ENCODE results near the gene ZNF827. TPM values are rescaled to one million over a fixed set of nuclear protein-coding genes. Genes with fewer than 3 reads are reported as not detected.

The ZNF827 gene
- total RNA-seq, 4 donors from 2014 or later, result 9.3 to 39.4 (median 20.3) TPM

DNA sequence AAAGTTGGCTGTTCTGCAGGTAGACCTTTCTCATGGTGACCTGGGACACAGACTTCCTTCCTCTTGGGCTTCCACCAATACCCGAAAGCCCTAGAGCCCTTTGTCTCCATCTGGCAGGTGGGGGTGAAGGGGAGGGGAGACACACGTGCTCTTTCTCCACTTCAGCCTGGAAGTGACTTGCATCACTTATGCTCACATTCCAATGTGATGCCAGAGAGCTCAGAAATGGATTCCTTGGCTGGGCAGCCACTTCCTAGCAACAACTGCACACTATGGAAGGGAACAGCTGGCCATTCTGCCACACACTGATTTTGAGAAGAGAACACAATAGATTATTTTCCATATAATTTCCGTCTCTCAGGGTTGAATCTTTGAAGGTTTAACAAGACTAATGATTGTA lies 222.4 kb downstream of the ZNF827 start:
- no peaks in the 10 kb centered on the region for H3K4me1 ChIP-seq
- TF ChIP-seq POLR2A (IDR thresholded peaks at IDR 0.05) (no peak), POLR2AphosphoS5 (IDR thresholded peaks at IDR 0.05) (no peak), EP300 (IDR thresholded peaks at IDR 0.05) (no peak)
- TF ChIP-seq, protein P1, sequence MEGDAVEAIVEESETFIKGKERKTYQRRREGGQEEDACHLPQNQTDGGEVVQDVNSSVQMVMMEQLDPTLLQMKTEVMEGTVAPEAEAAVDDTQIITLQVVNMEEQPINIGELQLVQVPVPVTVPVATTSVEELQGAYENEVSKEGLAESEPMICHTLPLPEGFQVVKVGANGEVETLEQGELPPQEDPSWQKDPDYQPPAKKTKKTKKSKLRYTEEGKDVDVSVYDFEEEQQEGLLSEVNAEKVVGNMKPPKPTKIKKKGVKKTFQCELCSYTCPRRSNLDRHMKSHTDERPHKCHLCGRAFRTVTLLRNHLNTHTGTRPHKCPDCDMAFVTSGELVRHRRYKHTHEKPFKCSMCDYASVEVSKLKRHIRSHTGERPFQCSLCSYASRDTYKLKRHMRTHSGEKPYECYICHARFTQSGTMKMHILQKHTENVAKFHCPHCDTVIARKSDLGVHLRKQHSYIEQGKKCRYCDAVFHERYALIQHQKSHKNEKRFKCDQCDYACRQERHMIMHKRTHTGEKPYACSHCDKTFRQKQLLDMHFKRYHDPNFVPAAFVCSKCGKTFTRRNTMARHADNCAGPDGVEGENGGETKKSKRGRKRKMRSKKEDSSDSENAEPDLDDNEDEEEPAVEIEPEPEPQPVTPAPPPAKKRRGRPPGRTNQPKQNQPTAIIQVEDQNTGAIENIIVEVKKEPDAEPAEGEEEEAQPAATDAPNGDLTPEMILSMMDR (IDR thresholded peaks at IDR 0.05), result no peak
- no peak for ATAC-seq
- H3K4me3 ChIP-seq, result no peak overlapping the region
- WGBS, 2 donors (ENCODE audit: low coverage in 1 of 2), result 95% methylated on average over 2 of the region's 3 CpGs; no CpG with 5 or more reads in 1 of the 2 donors
- peaks cover 0 to 9% (median 0%) of the 10 kb centered on the region in 3 donors for H3K9me3 ChIP-seq
- H3K27me3 ChIP-seq, result no peaks in the 10 kb centered on the region
- no peaks in the 10 kb centered on the region for H3K36me3 ChIP-seq
- H3K27ac ChIP-seq, result no peak overlapping the region

DNA sequence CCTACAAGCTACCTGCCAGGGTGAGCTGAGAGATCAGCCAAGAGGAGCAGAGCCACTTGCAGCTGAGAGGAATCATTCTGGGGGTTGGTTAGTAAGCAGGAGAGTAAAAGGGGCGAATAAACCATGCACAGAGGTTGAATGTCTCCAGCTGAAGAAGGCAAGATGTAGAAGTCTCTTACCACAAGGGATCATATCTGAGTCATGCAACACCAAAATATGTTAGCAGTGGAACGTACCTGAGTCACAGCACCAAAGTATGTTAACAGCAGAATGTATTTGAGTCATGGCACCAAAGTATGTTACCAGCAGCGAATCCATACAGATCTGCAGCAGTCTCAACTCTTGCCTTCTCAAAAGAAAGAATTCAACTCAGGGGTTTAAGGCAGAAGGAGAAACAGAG lies 228.8 kb downstream of the ZNF827 start:
- 69% methylated on average over 3 of the region's 3 CpGs; no CpG with 5 or more reads in 1 of the 2 donors for WGBS, 2 donors (ENCODE audit: low coverage in 1 of 2)
- Histone ChIP-seq H3K9me3 (peaks cover 0 to 20% (median 0%) of the 10 kb centered on the region in 3 donors), H3K4me1 (no peaks in the 10 kb centered on the region), H3K27me3 (no peaks in the 10 kb centered on the region), H3K36me3 (no peaks in the 10 kb centered on the region), H3K27ac (no peak overlapping the region), H3K4me3 (no peak overlapping the region)
- TF ChIP-seq POLR2AphosphoS5 (IDR thresholded peaks at IDR 0.05), result no peak
- TF ChIP-seq, protein P1 (IDR thresholded peaks at IDR 0.05), result no peak
- no peak for ATAC-seq

DNA sequence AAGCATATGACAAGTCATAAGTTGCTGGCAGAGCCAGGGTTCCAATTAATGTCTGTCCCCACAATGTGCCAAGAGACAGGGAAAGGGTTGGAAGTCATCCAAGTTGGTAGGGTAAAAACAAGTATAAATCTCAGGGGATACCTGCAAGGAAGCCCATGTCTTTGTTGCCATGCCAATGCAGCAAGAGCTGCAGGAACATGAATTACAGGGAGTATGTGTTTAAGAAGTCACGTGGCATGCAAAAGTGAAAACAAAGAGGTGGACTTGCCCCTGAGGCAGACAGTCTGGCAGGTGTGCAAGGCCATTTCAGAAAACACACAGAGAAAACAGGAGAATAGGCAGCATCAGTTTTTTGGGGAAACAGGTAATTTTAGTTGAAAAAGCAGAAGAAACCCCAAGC lies 229.3 kb downstream of the ZNF827 start:
- Histone ChIP-seq H3K27me3 (no peaks in the 10 kb centered on the region), H3K4me1 (no peaks in the 10 kb centered on the region), H3K27ac (no peak overlapping the region), H3K9me3 (peaks cover 0 to 20% (median 0%) of the 10 kb centered on the region in 3 donors), H3K36me3 (no peaks in the 10 kb centered on the region), H3K4me3 (no peak overlapping the region)
- no peak for ATAC-seq
- 83 to 87% methylated on average over 1 of the region's 1 CpG for WGBS, 2 donors (ENCODE audit: low coverage in 1 of 2)
- TF ChIP-seq, protein P1 (IDR thresholded peaks at IDR 0.05), result no peak
- TF ChIP-seq POLR2AphosphoS5 (IDR thresholded peaks at IDR 0.05), result no peak
- TF ChIP-seq EP300 (IDR thresholded peaks at IDR 0.05), result no peak
- no peak for TF ChIP-seq POLR2A (IDR thresholded peaks at IDR 0.05)

Small RNA genes within 50 kb of the gene (small RNA-seq; reads per million reads assigned to genes)
- gene RF00019, result 0 reads per million in 4 donors

Other genes starting within 250 kb of the ZNF827 start
- 10 to 100 TPM; 11.5 to 28.4 (median 26.2) TPM for gene LSM6, start 236.9 kb upstream of the ZNF827 start, total RNA-seq

Measured in gastroesophageal sphincter (tissue), 4 donors.